Measurements from ENCODE around the gene GSG1L.

DNA sequence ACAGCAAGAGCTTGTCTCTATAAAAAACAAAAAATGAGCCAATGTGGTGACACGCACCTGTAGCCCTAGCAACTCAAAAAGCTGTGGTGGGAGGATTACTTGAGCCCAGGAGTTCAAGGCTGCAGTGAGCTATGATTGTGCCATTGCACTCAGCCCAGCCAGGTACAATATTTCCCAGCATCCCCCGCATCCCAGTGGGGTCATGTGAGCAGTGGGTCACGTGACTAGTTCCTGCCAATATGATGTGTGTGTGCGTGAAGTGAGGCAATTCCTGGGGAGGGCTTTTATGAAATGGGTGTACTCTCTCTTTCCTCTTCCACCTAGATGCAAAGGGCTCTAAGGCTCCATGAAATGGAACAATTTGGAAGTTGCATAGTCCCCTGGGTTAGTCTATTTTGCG lies 81.3 kb downstream of the GSG1L start:
- TF ChIP-seq ZNF232 (CRISPR knock-in tag; IDR thresholded peaks at IDR 0.05; ENCODE audit: borderline replicate concordance), result no peak
- TF ChIP-seq GTF2F1 (IDR thresholded peaks at IDR 0.05; ENCODE audit: low read length), result no peak
- TF ChIP-seq KAT8 (CRISPR knock-in tag; IDR thresholded peaks at IDR 0.05), result no peak
- no peak for TF ChIP-seq EP300 (IDR thresholded peaks at IDR 0.05; ENCODE audit: low read depth in 2 of 2, low read length in 2 of 2)
- TF ChIP-seq EP300 (CRISPR knock-in tag; IDR thresholded peaks at IDR 0.05; ENCODE audit: borderline replicate concordance), result no peak
- TF ChIP-seq, protein P1, sequence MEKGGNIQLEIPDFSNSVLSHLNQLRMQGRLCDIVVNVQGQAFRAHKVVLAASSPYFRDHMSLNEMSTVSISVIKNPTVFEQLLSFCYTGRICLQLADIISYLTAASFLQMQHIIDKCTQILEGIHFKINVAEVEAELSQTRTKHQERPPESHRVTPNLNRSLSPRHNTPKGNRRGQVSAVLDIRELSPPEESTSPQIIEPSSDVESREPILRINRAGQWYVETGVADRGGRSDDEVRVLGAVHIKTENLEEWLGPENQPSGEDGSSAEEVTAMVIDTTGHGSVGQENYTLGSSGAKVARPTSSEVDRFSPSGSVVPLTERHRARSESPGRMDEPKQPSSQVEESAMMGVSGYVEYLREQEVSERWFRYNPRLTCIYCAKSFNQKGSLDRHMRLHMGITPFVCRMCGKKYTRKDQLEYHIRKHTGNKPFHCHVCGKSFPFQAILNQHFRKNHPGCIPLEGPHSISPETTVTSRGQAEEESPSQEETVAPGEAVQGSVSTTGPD (CRISPR knock-in tag; IDR thresholded peaks at IDR 0.05), result no peak

Measured in HepG2 (cell line).